ENCODE measurements around the gene FKBP6.

DNA sequence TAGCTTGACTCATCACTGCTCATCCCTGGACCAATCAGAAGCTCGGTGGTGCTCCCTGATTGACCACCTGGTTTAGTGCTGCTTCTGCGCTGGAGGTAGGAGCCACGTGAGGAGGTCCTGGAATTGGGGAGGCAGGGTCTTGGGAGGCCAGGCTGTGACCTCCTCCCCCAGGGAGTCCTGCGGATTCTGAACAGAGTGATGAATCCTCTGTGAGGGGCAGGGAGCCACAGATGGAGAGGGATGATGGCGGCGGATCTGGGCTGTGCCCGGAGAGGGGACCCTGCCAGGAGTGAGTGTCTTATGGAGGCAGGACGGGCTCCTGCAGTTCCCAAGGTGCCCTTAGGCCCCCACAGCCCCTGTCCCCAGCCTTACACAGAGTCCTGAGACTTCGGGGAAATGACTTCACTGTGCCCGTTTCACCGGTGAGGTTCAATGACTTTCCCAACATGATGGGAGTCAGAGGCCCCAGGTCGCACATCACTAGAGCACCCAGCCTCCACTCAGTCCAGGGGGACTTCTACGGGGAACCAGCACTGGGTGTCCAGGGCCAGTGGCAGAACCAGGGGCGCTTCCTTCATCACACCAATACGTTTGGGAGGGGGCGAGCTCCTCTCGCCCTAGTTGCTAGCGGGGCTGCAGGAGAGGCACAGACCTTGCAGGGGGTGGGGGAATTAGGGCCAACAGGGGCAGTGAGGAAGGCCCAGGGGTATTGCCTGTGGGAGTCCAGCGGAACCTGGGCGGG lies 48.9 kb downstream of the FKBP6 start:
- TF ChIP-seq CTCF (conservative IDR thresholded peaks at IDR 0.05; ENCODE audit: low read depth, low read length), result no peak
- no peak for TF ChIP-seq EZH2 (IDR thresholded peaks at IDR 0.05; ENCODE audit: low read length, unreplicated experiment)
- TF ChIP-seq EZH2phosphoT487 (IDR thresholded peaks at IDR 0.05; ENCODE audit: borderline replicate concordance, low read length), result no peak
